ENCODE data around the gene E4F1.

DNA sequence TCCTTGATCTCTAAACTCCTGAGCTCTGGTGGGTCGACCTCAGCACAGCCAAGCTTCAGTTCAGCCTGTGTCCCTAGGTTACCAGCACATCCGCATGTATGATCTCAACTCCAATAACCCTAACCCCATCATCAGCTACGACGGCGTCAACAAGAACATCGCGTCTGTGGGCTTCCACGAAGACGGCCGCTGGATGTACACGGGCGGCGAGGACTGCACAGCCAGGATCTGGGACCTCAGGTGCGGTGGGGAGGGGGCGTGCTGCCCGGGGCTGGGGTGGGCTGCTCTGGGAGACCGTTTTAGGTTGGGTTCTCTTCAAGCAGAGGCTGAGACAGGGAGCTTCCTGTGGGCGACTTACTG lies 17.0 kb upstream of the E4F1 start:
- TF ChIP-seq, protein P1, sequence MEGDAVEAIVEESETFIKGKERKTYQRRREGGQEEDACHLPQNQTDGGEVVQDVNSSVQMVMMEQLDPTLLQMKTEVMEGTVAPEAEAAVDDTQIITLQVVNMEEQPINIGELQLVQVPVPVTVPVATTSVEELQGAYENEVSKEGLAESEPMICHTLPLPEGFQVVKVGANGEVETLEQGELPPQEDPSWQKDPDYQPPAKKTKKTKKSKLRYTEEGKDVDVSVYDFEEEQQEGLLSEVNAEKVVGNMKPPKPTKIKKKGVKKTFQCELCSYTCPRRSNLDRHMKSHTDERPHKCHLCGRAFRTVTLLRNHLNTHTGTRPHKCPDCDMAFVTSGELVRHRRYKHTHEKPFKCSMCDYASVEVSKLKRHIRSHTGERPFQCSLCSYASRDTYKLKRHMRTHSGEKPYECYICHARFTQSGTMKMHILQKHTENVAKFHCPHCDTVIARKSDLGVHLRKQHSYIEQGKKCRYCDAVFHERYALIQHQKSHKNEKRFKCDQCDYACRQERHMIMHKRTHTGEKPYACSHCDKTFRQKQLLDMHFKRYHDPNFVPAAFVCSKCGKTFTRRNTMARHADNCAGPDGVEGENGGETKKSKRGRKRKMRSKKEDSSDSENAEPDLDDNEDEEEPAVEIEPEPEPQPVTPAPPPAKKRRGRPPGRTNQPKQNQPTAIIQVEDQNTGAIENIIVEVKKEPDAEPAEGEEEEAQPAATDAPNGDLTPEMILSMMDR (IDR thresholded peaks at IDR 0.05 in 4 of 5, conservative IDR thresholded peaks at IDR 0.05 in 1 of 5): no peak
- no peak for TF ChIP-seq POLR2A (IDR thresholded peaks at IDR 0.05)

Data from gastrocnemius medialis (tissue), 4 donors.